Ectodermal cell (in vitro differentiated cells): Measurements from ENCODE around the gene ADAMTS12.
"Not testable (repeated sequence)": the region's sequence is repeated elsewhere in the genome, so short reads cannot be mapped to it uniquely, and the experiment has no call there.

Source experiments
- H3K27ac ChIP-seq: 2 replicates; pipeline ENCODE4 v1.7.0; 2013; ENCODE audit warnings: mild to moderate bottlenecking, low read depth, low read length; ENCODE audit not compliant: insufficient read depth, poor library complexity, severe bottlenecking
- H3K27me3 ChIP-seq: 2 replicates; pipeline ENCODE4 v1.7.0; 2013; ENCODE audit warnings: mild to moderate bottlenecking, low read length; ENCODE audit not compliant: insufficient read depth, control insufficient read depth, poor library complexity, severe bottlenecking
- H3K36me3 ChIP-seq: one replicate; pipeline ENCODE4 v1.7.0; 2013; ENCODE audit warnings: low read length; ENCODE audit not compliant: control insufficient read depth, insufficient read depth
- H3K4me1 ChIP-seq: one replicate; pipeline ENCODE4 v1.7.0; 2013; ENCODE audit warnings: low read length; ENCODE audit not compliant: control insufficient read depth, insufficient read depth
- H3K4me3 ChIP-seq: 2 replicates; pipeline ENCODE4 v1.7.0; 2013; ENCODE audit warnings: low read depth, low read length, control low read depth; ENCODE audit not compliant: insufficient read depth
- H3K9me3 ChIP-seq: 2 replicates; pipeline ENCODE4 v1.7.0; 2013; ENCODE audit warnings: mild to moderate bottlenecking, low read length, moderate library complexity; ENCODE audit not compliant: control insufficient read depth
- WGBS, 2 experiments: methylation state at CpG; one replicate each; pipeline ENCODE4 v1.1.7; 2013; ENCODE audit warnings: missing lambda C conversion rate in 2 of 2; 5-methylcytosine and 5-hydroxymethylcytosine counted together

The ADAMTS12 gene

DNA sequence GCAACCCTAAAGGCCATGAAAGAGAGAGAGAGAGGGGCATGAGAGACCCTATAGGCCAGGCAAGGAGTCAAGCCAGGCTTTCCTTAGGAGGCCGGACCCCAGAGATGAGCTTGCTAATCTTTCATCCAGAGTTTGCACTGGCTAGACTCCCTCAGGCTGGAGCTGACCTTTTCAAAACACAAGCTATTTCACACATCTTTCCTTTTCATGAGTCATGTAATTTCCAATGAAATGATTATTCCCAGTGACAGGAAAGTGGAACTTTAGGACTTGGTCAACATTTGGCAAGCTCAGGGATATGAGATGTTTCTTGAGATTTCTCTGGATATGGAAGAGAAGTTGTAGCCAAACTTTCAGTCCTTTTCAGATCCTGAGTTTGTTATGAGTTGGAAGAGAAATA, 333.3 kb downstream of the ADAMTS12 start:
- Histone ChIP-seq H3K4me3 (no peak overlapping the region), H3K9me3 (no peaks in the 10 kb centered on the region), H3K4me1 (no peaks in the 10 kb centered on the region), H3K27ac (no peak overlapping the region), H3K36me3 (no peaks in the 10 kb centered on the region), H3K27me3 (no peaks in the 10 kb centered on the region)
- WGBS, 2 experiments = 92 to 100% methylated on average over 1 of the region's 1 CpG

DNA sequence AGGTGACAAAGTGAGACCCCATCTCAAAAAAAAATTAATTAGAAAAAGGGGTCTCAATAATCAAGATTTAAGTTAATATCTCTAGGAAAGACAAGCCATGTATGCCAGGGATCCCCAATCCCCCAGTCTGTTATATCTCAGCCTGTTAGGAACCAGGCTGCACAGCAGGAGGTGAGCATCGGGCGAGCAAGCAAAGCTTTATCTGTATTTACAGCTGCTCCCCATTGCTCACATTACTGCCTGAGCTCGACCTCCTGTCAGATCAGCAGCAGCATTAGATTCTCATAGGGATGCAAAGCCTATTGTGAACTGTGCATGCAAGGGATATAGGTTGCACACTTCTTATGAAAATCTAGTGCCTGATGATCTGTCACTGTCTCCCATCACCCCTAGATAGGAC, 334.2 kb downstream of the ADAMTS12 start:
- H3K9me3 ChIP-seq = no peaks in the 10 kb centered on the region
- H3K36me3 ChIP-seq = no peaks in the 10 kb centered on the region
- 74 to 79% methylated on average over 3 of the region's 3 CpGs for WGBS, 2 experiments
- H3K27ac ChIP-seq = no peak overlapping the region
- no peaks in the 10 kb centered on the region for H3K27me3 ChIP-seq
- no peak overlapping the region for H3K4me3 ChIP-seq
- H3K4me1 ChIP-seq = no peaks in the 10 kb centered on the region

DNA sequence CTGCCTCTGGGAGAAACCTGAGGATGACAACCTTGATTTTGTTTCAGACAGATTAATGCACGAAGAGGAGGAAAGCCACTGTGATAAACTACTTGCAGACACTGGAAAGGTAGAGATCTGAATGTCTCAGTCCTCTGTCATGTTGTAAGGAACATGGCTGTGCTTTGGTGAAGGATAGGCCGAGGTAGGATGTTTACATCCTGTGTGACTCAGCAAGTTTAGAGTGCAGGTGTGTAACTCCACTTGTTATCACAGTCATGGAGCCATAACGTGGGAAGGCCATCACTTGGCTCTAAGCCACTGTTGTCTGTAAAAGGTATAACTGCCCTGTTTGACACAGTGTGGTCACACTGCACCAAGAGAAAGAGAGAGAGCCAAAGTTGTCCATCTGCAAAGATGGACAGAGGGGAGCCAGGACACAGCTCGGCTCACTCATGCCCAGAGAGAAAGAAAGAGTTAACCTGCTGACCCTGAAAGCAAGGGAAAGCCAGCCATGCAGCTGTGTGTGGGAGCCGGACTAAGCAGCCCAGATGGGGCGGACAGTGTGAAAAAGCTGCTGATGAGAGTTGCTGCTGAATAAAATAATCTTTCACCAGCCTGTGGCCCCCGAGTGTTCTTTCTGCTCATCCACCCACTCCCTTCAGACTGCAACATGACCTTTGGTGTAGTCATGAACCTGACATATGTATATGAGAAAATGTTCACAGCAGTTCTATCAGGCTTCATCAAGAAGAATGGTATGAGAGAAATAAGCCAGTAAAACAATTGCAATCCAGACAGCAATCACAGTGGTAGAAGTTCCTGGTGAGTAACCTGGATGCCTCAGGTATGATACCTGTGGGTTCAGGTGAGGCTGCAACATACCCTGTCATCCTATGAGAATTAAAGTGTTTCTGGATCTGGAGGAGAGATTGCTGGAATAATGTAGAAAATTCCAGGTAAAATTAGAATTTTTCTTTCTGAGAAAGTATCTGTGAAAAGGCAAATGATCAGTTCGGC, 335.2 kb downstream of the ADAMTS12 start:
- Histone ChIP-seq H3K27me3 (no peaks in the 10 kb centered on the region), H3K27ac (no peak overlapping the region), H3K36me3 (no peaks in the 10 kb centered on the region), H3K9me3 (no peaks in the 10 kb centered on the region), H3K4me3 (no peak overlapping the region), H3K4me1 (no peaks in the 10 kb centered on the region)
- 82 to 84% methylated on average over 8 of the region's 8 CpGs for WGBS, 2 experiments

DNA sequence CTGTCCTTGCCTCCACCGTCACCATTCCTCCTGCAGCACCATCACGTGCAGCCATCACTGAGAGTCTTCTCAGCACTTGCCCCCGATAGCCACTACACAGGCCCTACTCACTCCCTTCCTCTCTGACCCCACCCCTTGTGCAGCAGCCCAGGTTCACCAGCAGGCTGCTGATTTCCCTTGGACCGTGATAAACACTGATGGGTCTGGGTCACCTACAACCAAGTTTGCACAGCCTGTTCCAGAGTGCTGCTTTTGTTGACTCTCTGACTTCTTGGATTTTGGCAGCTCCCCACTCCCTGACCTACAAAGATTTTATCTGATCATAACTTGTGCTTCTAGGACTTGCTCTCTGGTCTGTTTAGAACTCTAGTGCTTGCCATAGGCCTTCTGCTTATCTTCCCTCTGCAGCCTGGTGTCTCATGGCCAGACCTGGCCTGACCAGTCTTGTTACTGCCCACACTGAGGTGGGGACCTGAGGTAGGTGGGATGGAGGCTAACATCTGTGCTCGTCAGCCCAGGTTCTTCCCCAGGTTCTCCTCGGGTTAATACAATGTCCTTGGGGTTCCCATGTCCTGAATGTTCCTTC, 341.7 kb downstream of the ADAMTS12 start:
- H3K36me3 ChIP-seq = no peaks in the 10 kb centered on the region
- no peak overlapping the region for H3K4me3 ChIP-seq
- no peaks in the 10 kb centered on the region for H3K27me3 ChIP-seq
- 94 to 98% methylated on average over 6 of the region's 6 CpGs for whole genome bisulfite sequencing, 2 experiments
- no peaks in the 10 kb centered on the region for H3K4me1 ChIP-seq
- no peaks in the 10 kb centered on the region for H3K9me3 ChIP-seq
- no peak overlapping the region for H3K27ac ChIP-seq

DNA sequence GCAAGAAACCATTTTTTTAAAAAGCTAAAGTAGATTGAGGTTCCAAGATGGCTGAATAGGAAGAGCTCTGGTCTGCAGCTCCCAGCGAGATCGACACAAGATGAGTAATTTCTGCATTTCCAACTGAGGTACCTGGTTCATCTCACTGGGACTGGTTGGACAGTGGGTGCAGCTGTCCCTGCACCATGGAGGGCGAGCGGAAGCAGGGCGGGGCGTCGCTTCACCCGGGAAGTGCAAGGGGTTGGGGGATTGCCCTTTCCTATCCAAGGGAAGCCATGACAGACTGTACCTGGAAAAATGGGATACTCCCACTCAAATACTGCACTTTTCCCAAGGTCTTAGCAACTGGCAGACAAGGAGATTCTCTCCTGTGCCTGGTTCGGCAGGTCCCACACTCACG, 352.0 kb downstream of the ADAMTS12 start:
- not testable (repeated sequence) for H3K27ac ChIP-seq, H3K36me3 ChIP-seq, H3K27me3 ChIP-seq, H3K4me1 ChIP-seq, H3K4me3 ChIP-seq, H3K9me3 ChIP-seq
- WGBS, 2 experiments = 91 to 92% methylated on average over 10 of the region's 10 CpGs

DNA sequence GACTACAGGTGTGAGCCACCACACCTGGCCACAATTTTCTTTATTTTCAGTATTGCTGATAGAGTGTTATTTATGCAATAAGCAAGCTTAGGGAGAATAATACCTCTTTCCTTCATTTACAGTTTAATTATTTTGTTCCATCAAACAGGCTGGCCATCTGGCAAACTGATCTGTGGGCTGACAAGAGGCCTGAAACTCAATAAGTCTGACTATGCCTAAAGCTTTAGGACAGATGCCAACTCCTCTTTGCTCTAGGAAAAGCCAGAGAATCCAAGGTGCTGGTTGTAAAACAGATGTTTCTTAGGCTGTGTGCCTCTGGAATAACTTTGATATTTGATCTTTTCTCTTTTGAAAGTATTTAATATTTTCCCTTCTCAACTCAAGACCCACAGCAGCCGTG, 352.6 kb downstream of the ADAMTS12 start:
- Histone ChIP-seq H3K4me1 (no peaks in the 10 kb centered on the region), H3K36me3 (no peaks in the 10 kb centered on the region), H3K4me3 (no peak overlapping the region), H3K27me3 (no peaks in the 10 kb centered on the region), H3K27ac (no peak overlapping the region), H3K9me3 (no peaks in the 10 kb centered on the region)
- WGBS, 2 experiments = 100% methylated on average over 1 of the region's 1 CpG; no CpG with 5 or more reads in 1 of the 2 experiments

DNA sequence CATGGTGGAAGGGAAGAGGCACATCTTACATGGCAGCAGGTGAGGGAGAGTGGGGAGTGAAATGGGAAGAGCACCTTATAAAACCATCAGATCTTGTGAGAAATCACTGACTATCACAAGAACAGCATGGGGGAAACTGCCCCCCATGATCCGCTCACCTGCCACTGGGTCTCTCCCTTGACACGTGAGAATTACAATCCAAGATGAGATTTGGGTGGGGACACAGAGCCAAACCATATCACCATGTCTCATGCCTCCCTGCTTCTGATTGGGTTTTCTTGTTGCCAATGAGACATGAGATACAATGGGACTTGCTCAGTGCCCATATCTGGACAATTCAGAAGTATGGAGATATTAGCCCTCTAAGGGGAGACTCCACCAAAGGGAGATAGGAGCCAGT, 353.6 kb downstream of the ADAMTS12 start:
- Histone ChIP-seq H3K4me1 (no peaks in the 10 kb centered on the region), H3K9me3 (no peaks in the 10 kb centered on the region), H3K27me3 (no peaks in the 10 kb centered on the region), H3K27ac (no peak overlapping the region), H3K4me3 (no peak overlapping the region), H3K36me3 (no peaks in the 10 kb centered on the region)
- WGBS, 2 experiments = 84 to 92% methylated on average over 2 of the region's 2 CpGs

DNA sequence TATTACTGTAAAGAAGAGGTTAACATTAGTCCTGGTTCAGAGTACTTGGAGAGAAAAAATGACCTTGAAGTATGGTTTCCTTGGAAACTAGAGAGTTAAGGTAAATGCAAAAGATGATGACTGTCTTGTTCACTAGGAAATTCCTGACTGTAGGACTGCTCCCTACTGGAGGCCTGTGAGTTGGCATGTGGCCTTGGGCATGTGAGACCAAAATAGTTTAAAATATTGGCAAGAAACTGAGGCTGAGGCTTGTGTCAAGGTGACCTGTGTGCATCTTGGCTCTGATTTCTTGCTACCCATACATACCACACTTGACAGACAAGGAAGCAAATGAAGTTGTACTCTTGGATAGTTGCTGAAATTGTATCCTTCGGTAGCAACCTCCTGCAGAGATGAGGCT, 354.6 kb downstream of the ADAMTS12 start:
- Histone ChIP-seq H3K27ac (no peak overlapping the region), H3K9me3 (no peaks in the 10 kb centered on the region), H3K27me3 (no peaks in the 10 kb centered on the region), H3K4me3 (no peak overlapping the region), H3K36me3 (no peaks in the 10 kb centered on the region), H3K4me1 (no peaks in the 10 kb centered on the region)
- 95 to 96% methylated on average over 1 of the region's 1 CpG for WGBS, 2 experiments

DNA sequence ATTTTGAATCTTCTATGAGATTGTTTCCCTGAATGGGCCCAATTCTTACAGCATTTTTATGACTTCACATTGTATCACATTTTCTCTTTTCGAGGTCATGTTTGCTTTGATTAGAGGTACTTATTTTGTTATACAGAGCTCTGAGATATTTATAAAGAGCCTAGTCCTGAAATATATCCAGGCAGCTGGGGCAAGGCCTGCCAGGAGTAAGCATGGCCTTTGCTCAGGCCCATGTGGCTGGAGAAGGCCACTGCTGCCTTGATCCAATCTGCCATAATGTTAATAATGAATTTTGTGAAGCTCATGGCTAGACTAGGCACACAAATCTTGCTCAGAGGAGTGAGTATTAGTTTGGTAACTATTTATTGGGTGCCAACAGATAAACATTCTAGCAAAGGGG, 355.0 kb downstream of the ADAMTS12 start:
- H3K27me3 ChIP-seq = no peaks in the 10 kb centered on the region
- WGBS, 2 experiments = 100% methylated on average over 1 of the region's 1 CpG
- H3K4me3 ChIP-seq = no peak overlapping the region
- H3K4me1 ChIP-seq = no peaks in the 10 kb centered on the region
- H3K9me3 ChIP-seq = no peaks in the 10 kb centered on the region
- H3K36me3 ChIP-seq = no peaks in the 10 kb centered on the region
- H3K27ac ChIP-seq = no peak overlapping the region

DNA sequence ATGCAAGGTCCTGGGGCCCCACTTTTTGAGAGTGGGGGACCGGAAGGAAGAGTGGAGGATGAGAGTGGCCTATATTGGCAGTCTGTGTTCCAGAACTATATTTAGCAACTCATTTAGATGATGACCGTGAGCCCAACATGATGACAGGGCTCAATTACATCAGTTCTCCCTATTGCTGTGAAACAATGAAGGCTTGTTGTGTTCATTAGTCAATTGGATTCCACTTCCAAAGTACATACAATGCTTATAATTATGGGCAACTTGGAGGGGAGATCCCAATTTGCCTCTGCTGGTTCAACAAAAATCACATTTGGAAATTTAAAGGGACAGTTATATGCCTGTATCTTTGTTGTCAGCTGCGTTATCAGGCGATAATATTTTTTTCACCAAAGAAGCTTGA, 360.0 kb downstream of the ADAMTS12 start:
- 85 to 86% methylated on average over 4 of the region's 4 CpGs for WGBS, 2 experiments
- no peaks in the 10 kb centered on the region for H3K36me3 ChIP-seq
- H3K4me1 ChIP-seq = peaks cover under 1% of the 10 kb centered on the region
- no peaks in the 10 kb centered on the region for H3K27me3 ChIP-seq
- peaks cover 2% of the 10 kb centered on the region for H3K9me3 ChIP-seq
- H3K27ac ChIP-seq = no peak overlapping the region
- H3K4me3 ChIP-seq = no peak overlapping the region
